Small intestine (tissue), 7 donors: ENCODE data around the gene TMOD1. TPM values are rescaled to one million over a fixed set of nuclear protein-coding genes. Genes with fewer than 3 reads are reported as not detected.

ENCODE experiments used
- DNase-seq, 2 donors: peaks; one replicate each; pipeline versions ENCODE4 v3.0.0 to v3.0.0-alpha.2; 2013
- FAIRE-seq: peaks from 2 replicates; lab custom pipeline; 2012; peaks lifted over from hg19 to GRCh38; lab: Jason Lieb, UNC
- H3K27ac ChIP-seq, 3 donors: one replicate each; pipeline ENCODE4 v1.5.1; 2013; ENCODE audit warnings: low read length in 2 of 3, mild to moderate bottlenecking in 2 of 3, control low read depth in 1 of 3, inconsistent platforms in 1 of 3, low read depth in 1 of 3, moderate library complexity in 1 of 3
- H3K27me3 ChIP-seq, 3 donors: one replicate each; pipeline ENCODE4 v1.6.1; 2013; ENCODE audit warnings: low read length in 3 of 3, inconsistent platforms in 1 of 3; ENCODE audit not compliant: control insufficient read depth in 3 of 3, insufficient read depth in 3 of 3
- H3K36me3 ChIP-seq, 3 donors: one replicate each; pipeline ENCODE4 v1.6.1; 2013; ENCODE audit warnings: low read length in 3 of 3, inconsistent platforms in 1 of 3, low read depth in 1 of 3, mild to moderate bottlenecking in 1 of 3, moderate library complexity in 1 of 3; ENCODE audit not compliant: control insufficient read depth in 3 of 3, insufficient read depth in 2 of 3
- H3K4me1 ChIP-seq, 3 donors: one replicate each; pipeline ENCODE4 v1.6.1; 2013; ENCODE audit warnings: low read length in 2 of 3, inconsistent platforms in 1 of 3, low read depth in 1 of 3, mild to moderate bottlenecking in 1 of 3, moderate library complexity in 1 of 3; ENCODE audit not compliant: control insufficient read depth in 3 of 3, insufficient read depth in 2 of 3
- H3K4me3 ChIP-seq, 3 donors: one replicate each; pipeline ENCODE4 v1.5.1; 2013; ENCODE audit warnings: low read length in 3 of 3, control low read depth in 1 of 3, inconsistent platforms in 1 of 3, low read depth in 1 of 3, mild to moderate bottlenecking in 1 of 3, moderate library complexity in 1 of 3
- H3K9me3 ChIP-seq, 2 donors: one replicate each; pipeline ENCODE4 v1.6.1; 2013; ENCODE audit warnings: low read depth in 1 of 2, low read length in 1 of 2; ENCODE audit not compliant: control insufficient read depth in 2 of 2, insufficient read depth in 1 of 2
- WGBS, 3 donors: extraction: QIAGEN DNeasy Blood & Tissue Kit; methylation state at CpG; one replicate each; pipeline ENCODE4 v1.1.7; 2013; 5-methylcytosine and 5-hydroxymethylcytosine counted together
- polyA plus RNA-seq, 4 donors: library from polyadenylated mRNA; stranded (reverse) in 3 of 4; unstranded in 1 of 4; fragments of 200-250 nt in 3 of 4; fragments of 120-200 nt in 1 of 4; gene quantifications; one replicate each; pipeline versions ENCODE4 v1.2.1 to v1.2.3, GENCODE V29; 2013
- donor health status: healthy with polysubstance abuse.
- donor health status: control.
- donor health status: control.
- donor health status: Bipolar disorder and iron deficiency.
- donor health status: healthy.

Gene TMOD1
- polyA plus RNA-seq, 4 donors, result 1.1 to 9.9 (median 1.6) TPM

GRCh38 chr9:97599314-97599846 is 97.9 kb downstream of the TMOD1 start:
- WGBS, 3 donors, result 75 to 76% (median 76%) methylated on average over 7 of the region's 7 CpGs
- H3K27me3 ChIP-seq, result no peaks in the 10 kb centered on the region
- H3K36me3 ChIP-seq, result peaks cover 0 to 22% (median 9%) of the 10 kb centered on the region in 3 donors
- H3K9me3 ChIP-seq, result no peaks in the 10 kb centered on the region
- H3K4me1 ChIP-seq, result peaks cover 0 to 6% (median 0%) of the 10 kb centered on the region in 3 donors
- H3K27ac ChIP-seq, result no peak overlapping the region
- DNase-seq (no peak), FAIRE-seq (no peak)
- no peak overlapping the region for H3K4me3 ChIP-seq

- peaks cover 0 to 6% (median 0%) of the 10 kb centered on the region in 3 donors for H3K4me1 ChIP-seq
- WGBS, 3 donors, result 94 to 97% (median 95%) methylated on average over 8 of the region's 8 CpGs
- H3K9me3 ChIP-seq, result no peaks in the 10 kb centered on the region
- H3K27me3 ChIP-seq, result no peaks in the 10 kb centered on the region
- DNase-seq, result no peak
- H3K36me3 ChIP-seq, result peaks cover 5 to 34% (median 9%) of the 10 kb centered on the region in 3 donors
- FAIRE-seq, result no peak
- no peak overlapping the region for H3K4me3 ChIP-seq
- no peak overlapping the region for H3K27ac ChIP-seq
These were observed 99.2 kb downstream of the TMOD1 start for GRCh38 chr9:97600531-97601227.

GRCh38 chr9:97601228-97601898 is 99.9 kb downstream of the TMOD1 start:
- Histone ChIP-seq H3K27me3 (no peaks in the 10 kb centered on the region), H3K27ac (no peak overlapping the region), H3K36me3 (peaks cover 5 to 37% (median 9%) of the 10 kb centered on the region in 3 donors), H3K9me3 (no peaks in the 10 kb centered on the region), H3K4me3 (no peak overlapping the region), H3K4me1 (peaks cover 0 to 6% (median 0%) of the 10 kb centered on the region in 3 donors)
- no peak for FAIRE-seq
- DNase-seq, result peak in 1 of 2 donors; percentile 54
- 79 to 91% (median 86%) methylated on average over 7 of the region's 7 CpGs for WGBS, 3 donors

GRCh38 chr9:97602430-97602829 is 101.0 kb downstream of the TMOD1 start:
- no peak for FAIRE-seq

GRCh38 chr9:97604901-97605645 is 103.6 kb downstream of the TMOD1 start:
- WGBS, 3 donors, result 95% methylated on average over 17 of the region's 17 CpGs
- DNase-seq (no peak), FAIRE-seq (no peak)
- Histone ChIP-seq H3K4me3 (no peak overlapping the region), H3K36me3 (peaks cover 7 to 47% (median 9%) of the 10 kb centered on the region in 3 donors), H3K27me3 (no peaks in the 10 kb centered on the region), H3K9me3 (no peaks in the 10 kb centered on the region), H3K4me1 (peaks cover 0 to 6% (median 0%) of the 10 kb centered on the region in 3 donors), H3K27ac (no peak overlapping the region)

More at GRCh38 chr9:97602430-97602829, 101.0 kb downstream of the TMOD1 start:
- H3K27me3 ChIP-seq, result no peaks in the 10 kb centered on the region
- DNase-seq, result no peak
- H3K36me3 ChIP-seq, result peaks cover 5 to 40% (median 9%) of the 10 kb centered on the region in 3 donors
- H3K4me1 ChIP-seq, result peaks cover 0 to 6% (median 0%) of the 10 kb centered on the region in 3 donors
- WGBS, 3 donors, result 87 to 93% (median 90%) methylated on average over 10 of the region's 10 CpGs
- H3K27ac ChIP-seq, result no peak overlapping the region
- H3K9me3 ChIP-seq, result no peaks in the 10 kb centered on the region
- H3K4me3 ChIP-seq, result no peak overlapping the region

DNA sequence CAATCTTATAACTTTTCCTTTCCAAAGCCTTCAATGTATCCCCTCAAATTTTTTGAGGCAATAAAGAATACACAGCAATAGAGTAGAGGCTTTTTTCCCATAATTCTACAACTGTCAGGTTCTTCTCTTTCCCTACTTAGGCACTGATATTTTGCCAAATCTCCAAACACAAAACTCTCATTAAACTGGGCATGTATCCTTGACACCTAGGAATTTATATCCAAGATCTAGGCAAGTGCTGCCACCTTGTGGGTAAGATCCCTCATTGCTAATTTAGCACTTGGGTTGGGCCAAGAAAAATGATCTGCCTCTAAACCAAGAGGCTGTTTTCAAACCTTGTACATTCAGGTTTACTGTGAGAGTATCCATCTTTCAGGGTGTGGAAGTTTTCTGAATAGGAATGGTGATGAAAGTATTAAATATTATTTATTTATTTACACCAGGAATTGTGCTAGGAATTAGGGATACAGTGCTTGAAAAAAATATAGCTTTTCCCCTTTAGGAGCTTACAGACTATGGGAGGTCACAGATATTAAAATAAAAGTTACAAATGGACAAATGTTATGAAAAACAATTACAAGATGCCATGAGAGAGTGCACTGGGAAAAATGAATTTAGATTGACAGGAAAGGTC is 114.1 kb downstream of the TMOD1 start:
- DNase-seq (peak; percentile 75 to 78), FAIRE-seq (peak; percentile 5)
- Histone ChIP-seq H3K36me3 (peaks cover 0 to 12% (median 2%) of the 10 kb centered on the region in 3 donors), H3K9me3 (peaks cover 0 to 7% of the 10 kb centered on the region in 2 donors), H3K27ac (no peak overlapping the region), H3K4me1 (no peaks in the 10 kb centered on the region), H3K4me3 (no peak overlapping the region), H3K27me3 (no peaks in the 10 kb centered on the region)

DNA sequence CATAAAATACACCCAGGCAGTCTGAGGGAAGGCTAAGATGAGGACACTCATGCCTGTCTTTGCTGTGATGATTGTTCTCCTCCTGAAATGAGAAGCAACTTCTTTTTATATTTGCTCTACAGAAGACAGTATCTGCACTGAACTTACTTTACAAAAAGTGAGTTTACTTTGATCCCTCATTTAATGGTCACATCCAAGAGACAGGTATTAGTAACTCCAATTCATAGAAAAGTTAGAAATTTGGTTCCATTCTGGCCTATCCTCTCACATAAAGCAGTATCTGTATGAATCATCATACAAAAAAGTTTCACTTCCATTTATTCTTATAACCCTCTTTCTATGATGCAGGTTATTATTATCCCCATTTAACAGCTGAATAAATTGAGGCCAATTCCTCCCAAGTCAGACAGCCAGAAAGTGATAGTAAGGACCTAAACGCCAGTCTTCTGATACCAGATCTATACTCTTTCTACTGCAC is 116.5 kb downstream of the TMOD1 start:
- Histone ChIP-seq H3K9me3 (peaks cover 0 to 19% of the 10 kb centered on the region in 2 donors), H3K27me3 (no peaks in the 10 kb centered on the region), H3K36me3 (peaks cover 0 to 23% (median 2%) of the 10 kb centered on the region in 3 donors), H3K4me1 (no peaks in the 10 kb centered on the region), H3K27ac (no peak overlapping the region), H3K4me3 (no peak overlapping the region)
- no peak for DNase-seq
- WGBS, 3 donors, result 60 to 84% (median 76%) methylated on average over 1 of the region's 1 CpG
- no peak for FAIRE-seq
